ENCODE data around the gene PDE6C.
A peak's percentile ranks its signal among the peaks of the same experiment; 100 is the strongest.

Gene PDE6C

DNA sequence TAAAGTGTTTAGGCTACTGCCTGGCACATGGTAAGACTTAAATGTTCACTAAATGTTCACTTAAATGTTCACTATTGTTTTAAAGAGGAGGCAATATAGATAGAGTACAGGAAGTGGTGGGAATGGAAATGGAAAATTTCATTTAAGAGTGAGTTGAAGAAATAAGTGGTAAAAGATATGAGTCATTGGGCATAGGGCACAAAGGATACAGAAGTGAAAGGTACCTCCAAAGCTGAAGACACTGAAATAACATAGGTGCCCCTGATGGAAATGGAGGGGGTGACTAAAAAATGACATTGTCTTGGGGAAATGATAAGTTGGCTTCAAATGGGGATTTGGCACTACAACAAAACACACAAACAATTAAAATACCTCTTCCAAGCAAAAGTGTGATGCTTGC lies 95.3 kb downstream of the PDE6C start:
- DNase-seq = no peak

DNA sequence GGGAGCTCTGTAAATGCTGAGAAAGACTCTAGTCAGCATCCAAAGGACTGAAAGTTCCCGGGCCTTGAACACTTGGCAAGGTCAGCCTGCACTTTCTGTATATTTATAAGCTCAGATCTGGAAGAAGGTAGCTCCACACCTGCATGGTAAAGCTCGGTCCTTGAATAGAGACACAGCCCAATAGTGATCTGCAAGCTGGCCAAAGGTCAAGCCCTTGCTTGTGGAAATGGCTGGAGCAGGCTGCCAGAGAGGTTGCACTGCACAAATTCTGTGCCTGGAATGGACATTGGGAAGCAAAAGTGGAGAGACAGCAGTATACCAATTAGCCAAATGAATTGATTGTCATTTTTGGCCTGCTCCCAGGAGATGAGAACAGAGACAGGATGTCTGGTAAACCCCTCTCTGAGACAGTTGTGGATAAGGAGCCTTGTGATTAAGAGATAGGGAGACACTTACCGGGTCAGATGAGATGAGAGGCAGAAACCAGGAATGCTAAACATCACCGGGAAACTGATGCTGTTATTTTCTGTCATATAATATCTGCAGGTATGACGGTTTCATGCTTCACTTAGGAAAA lies 98.1 kb downstream of the PDE6C start:
- DNase-seq = no peak

DNA sequence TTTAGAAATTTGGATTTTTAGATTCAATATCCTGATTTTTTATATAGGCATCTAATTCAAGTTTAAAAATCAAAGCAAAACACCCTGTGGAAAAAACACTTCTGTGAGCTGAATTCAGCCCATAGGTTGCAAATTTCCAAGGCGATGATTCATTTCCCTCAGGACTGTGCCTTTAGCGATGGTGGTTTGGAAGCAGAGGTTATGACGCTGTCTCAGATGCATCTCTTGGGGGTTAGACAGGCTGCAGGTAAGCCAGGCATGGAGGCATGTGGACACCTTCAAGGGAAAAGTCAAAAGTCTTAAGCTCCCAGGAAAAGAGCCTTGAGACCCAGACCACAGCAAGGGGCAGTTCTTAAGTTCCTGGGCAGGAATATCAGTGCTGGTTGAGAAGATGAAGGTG lies 99.6 kb downstream of the PDE6C start:
- DNase-seq = no peak

DNA sequence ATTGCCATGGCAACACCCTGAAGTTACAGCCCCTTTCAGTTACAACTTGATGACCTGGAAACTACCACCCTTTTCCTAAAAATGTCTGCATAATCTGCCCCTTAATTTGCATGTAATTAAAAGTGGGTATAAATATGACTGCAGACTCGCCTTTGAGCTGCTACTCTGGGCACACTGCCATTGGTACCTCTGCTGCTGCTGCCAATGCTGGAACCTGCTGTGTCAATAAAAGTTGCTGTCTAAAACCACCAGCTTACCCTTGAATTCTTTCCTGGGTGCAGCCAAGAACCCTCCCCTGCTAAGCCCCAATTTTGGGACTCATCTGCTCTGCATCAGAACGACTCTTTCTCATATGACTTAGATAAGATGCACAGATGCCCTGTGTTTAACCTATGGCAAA lies 100.3 kb downstream of the PDE6C start:
- no peak for DNase-seq

DNA sequence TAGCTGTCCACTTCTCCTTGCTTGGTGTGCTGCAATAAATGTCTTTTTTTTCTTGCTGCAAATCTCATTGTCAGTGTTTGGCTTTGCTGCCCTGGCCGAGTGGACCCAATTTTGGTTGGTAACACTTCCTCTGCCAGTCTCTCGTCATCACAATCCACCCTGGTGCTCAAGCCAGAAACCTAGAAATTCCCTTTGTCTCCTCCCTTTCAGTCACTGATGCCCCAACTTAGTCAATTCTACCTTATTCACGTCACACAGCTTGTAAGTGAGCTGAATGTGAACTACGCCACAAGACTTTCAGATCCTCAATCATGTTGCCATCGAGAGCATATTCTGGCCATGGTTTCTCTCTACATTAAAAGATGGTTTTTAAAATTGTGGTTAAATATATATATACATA lies 103.0 kb downstream of the PDE6C start:
- DNase-seq = peak; percentile 20

Data from CD4-positive, alpha-beta T cell treated with Interleukin-17A for 1 hour (primary cell).